Measurements from ENCODE around the gene CCR7. TPM values are rescaled to one million over a fixed set of nuclear protein-coding genes. Genes with fewer than 3 reads are reported as not detected.

Gene CCR7
- total and polyA plus RNA-seq, 2 of the 13 experiments (the other 11 are each of a cell fraction or from before 2014, with no cell fraction given), result 0.04 to 0.53 TPM

GRCh38 chr17:40551879-40552768, 13.1 kb downstream of the CCR7 start:
- POLR2A ChIA-PET, result interaction anchor here (1.0 to 4.9 kb wide), 18 partner anchors 8 to 1137 kb away, joined by 3 to 116 read pairs (median 6); partner anchors contain the start of genes EIF1, IGFBP4, SMARCE1 and TOP2A
- Histone ChIP-seq H3K79me2 (ENCODE audit: insufficient read depth, low read length) (no peaks in the 10 kb centered on the region), H2AFZ (ENCODE audit: low read length) (no peak overlapping the region), H3K27ac (ENCODE audit: extremely low read length, insufficient read depth, low read length) (peak overlapping the region; percentile 85), H3K9me3 (ENCODE audit: low read length) (no peaks in the 10 kb centered on the region), H3K27me3 (ENCODE audit: control insufficient read depth in 1 of 2, insufficient read depth in 2 of 2, low read length in 2 of 2) (no peaks in the 10 kb centered on the region), H3K4me2 (ENCODE audit: low read depth, low read length) (peak overlapping the region; percentile 76), H3K36me3 (replicated peaks in 1 of 2; ENCODE audit: control insufficient read depth in 1 of 2, insufficient read depth in 2 of 2, low read length in 2 of 2) (no peaks in the 10 kb centered on the region), H3K4me3 (replicated peaks in 1 of 3; ENCODE audit: insufficient read depth in 1 of 3, low read depth in 2 of 3, low read length in 3 of 3) (peak overlapping the region in 2 of 3 experiments; percentile 6 to 52; a peak in 3 of 6 replicates), H3K4me1 (ENCODE audit: insufficient read depth, low read length) (peaks cover 91% of the 10 kb centered on the region), H4K20me1 (ENCODE audit: insufficient read depth, low read length) (no peaks in the 10 kb centered on the region), H3K9ac (ENCODE audit: insufficient read depth, low read depth, low read length) (peak overlapping the region; percentile 62)
- DNase-seq (ENCODE audit: low spot score) (peak; percentile 95), ATAC-seq (peak; percentile 58), FAIRE-seq (peak; percentile 85)
- intact Hi-C loops (cut with micrococcal nuclease; ENCODE audit: unreplicated experiment) (no loop called here), in situ Hi-C loops (cut with HindIII; ENCODE audit: extremely low pct_ligation_motif_present, low pct_unique_long_range_greater_than_20kb) (no loop called here)
- 46% methylated on average over 32 of the region's 32 CpGs for WGBS (ENCODE audit: low lambda C conversion rate)
- TSS peak; percentile 73 for BruUV-seq (replicated peaks)
- CTCF ChIA-PET (ENCODE audit: low intra/inter-chr PET ratio, low total read pairs), result interaction anchor here (1.6 to 1.7 kb wide), 2 partner anchors 8 to 19 kb away, joined by 3 to 8 read pairs; no protein-coding TSS in a partner anchor
- 0 out of 2 replicates have a peak, but pooled peaks have one; percentile 74 for TF ChIP-seq ZNF615 (CRISPR knock-in tag; IDR thresholded peaks at IDR 0.05; ENCODE audit: borderline replicate concordance)
- peak; percentile 44; the same call in 1 of the 2 replicates for TF ChIP-seq ZNF607 (CRISPR knock-in tag; IDR thresholded peaks at IDR 0.05; ENCODE audit: borderline replicate concordance)
- peak; percentile 93 for TF ChIP-seq RXRB (CRISPR knock-in tag; IDR thresholded peaks at IDR 0.05; ENCODE audit: borderline replicate concordance)
- TF ChIP-seq NR2F2 (IDR thresholded peaks at IDR 0.05; ENCODE audit: borderline replicate concordance, low read depth), result peak; percentile 97
- peak; percentile 53; the same call in 1 of the 2 replicates for TF ChIP-seq TAF1 (CRISPR knock-in tag; IDR thresholded peaks at IDR 0.05)
- TF ChIP-seq ZNF382 (CRISPR knock-in tag; IDR thresholded peaks at IDR 0.05; ENCODE audit: borderline replicate concordance), result no peak
- 0 out of 2 replicates have a peak, but pooled peaks have one; percentile 18 for TF ChIP-seq ZBTB43 (CRISPR knock-in tag; conservative IDR thresholded peaks at IDR 0.05)
- peak; percentile 24; the same call in 1 of the 2 replicates for TF ChIP-seq ZNF275 (CRISPR knock-in tag; IDR thresholded peaks at IDR 0.05; ENCODE audit: borderline replicate concordance)
- peak; percentile 77; the same call in 1 of the 2 replicates for TF ChIP-seq SIX4 (CRISPR knock-in tag; IDR thresholded peaks at IDR 0.05)
- TF ChIP-seq ZZZ3 (CRISPR knock-in tag; IDR thresholded peaks at IDR 0.05; ENCODE audit: borderline replicate concordance), result no peak
- TF ChIP-seq SIN3B (IDR thresholded peaks at IDR 0.05; ENCODE audit: low read length), result no peak
- TF ChIP-seq ZNF230 (CRISPR knock-in tag; IDR thresholded peaks at IDR 0.05), result no peak; the same call in 1 of the 2 replicates
- no peak for TF ChIP-seq U2AF1 (optimal IDR thresholded peaks at IDR 0.05; ENCODE audit: low read depth, low read length)
- TF ChIP-seq THYN1 (CRISPR knock-in tag; IDR thresholded peaks at IDR 0.05; ENCODE audit: borderline replicate concordance, low read depth), result 0 out of 2 replicates have a peak, but pooled peaks have one; percentile 81
- no peak for TF ChIP-seq NFE2L1 (CRISPR knock-in tag; IDR thresholded peaks at IDR 0.05; ENCODE audit: borderline replicate concordance)
- TF ChIP-seq ZBTB7A (CRISPR knock-in tag; IDR thresholded peaks at IDR 0.05), result peak; percentile 22; the same call in 1 of the 2 replicates
- TF ChIP-seq ZNF232 (CRISPR knock-in tag; IDR thresholded peaks at IDR 0.05; ENCODE audit: borderline replicate concordance), result peak; percentile 48; the same call in 1 of the 2 replicates
- TF ChIP-seq ZNF451 (CRISPR knock-in tag; IDR thresholded peaks at IDR 0.05), result peak; percentile 78; the same call in 1 of the 2 replicates
- TF ChIP-seq ARNTL (CRISPR knock-in tag; IDR thresholded peaks at IDR 0.05), result peak; percentile 71; the same call in 1 of the 2 replicates
- TF ChIP-seq BORCS8-MEF2B (CRISPR knock-in tag; IDR thresholded peaks at IDR 0.05), result peak; percentile 60; the same call in 1 of the 2 replicates
